BE2C (cell line): ENCODE measurements around the gene ADGRV1.
"Not testable (repeated sequence)": the region's sequence is repeated elsewhere in the genome, so short reads cannot be mapped to it uniquely, and the experiment has no call there.

Experiments
- DNase-seq: peaks from one replicate; pipeline ENCODE4 v3.0.0-alpha.2; 2020
- H3K27me3 ChIP-seq: fragments of 250-450 bp; sonication (Bioruptor Pico); 2 replicates; pipeline ENCODE4 v1.5.1; 2020; ENCODE audit warnings: mild to moderate bottlenecking
- H3K36me3 ChIP-seq: fragments of 250-450 bp; sonication (Bioruptor Pico); 2 replicates; pipeline ENCODE4 v1.5.1; 2020; ENCODE audit warnings: mild to moderate bottlenecking
- H3K4me1 ChIP-seq: fragments of 250-450 bp; sonication (Bioruptor Pico); 2 replicates; pipeline ENCODE4 v1.5.1; 2020
- H3K4me3 ChIP-seq: 2 replicates; pipeline ENCODE4 v1.5.1; 2011; ENCODE audit warnings: low read depth, low read length
- H3K9me3 ChIP-seq: fragments of 250-450 bp; sonication (Bioruptor Pico); 2 replicates; pipeline ENCODE4 v1.5.1; 2020
- CTCF ChIP-seq: IDR thresholded peaks from 2 replicates; pipeline ENCODE4 v1.5.1; 2012; ENCODE audit warnings: mild to moderate bottlenecking, low read depth, low read length

ADGRV1 gene

GRCh38 chr5:91061946-91062562 lies 503.5 kb downstream of the ADGRV1 start:
- 0 out of 2 replicates have a peak overlapping the region, but pooled peaks have one; percentile 7 for H3K4me3 ChIP-seq
- no peak for DNase-seq
- no peaks in the 10 kb centered on the region for H3K9me3 ChIP-seq
- TF ChIP-seq CTCF: no peak
- no peaks in the 10 kb centered on the region; the same call in 1 of the 2 replicates for H3K4me1 ChIP-seq
- no peaks in the 10 kb centered on the region for H3K27me3 ChIP-seq
- H3K36me3 ChIP-seq: no peaks in the 10 kb centered on the region

- H3K36me3 ChIP-seq, DNase-seq, H3K9me3 ChIP-seq, H3K4me1 ChIP-seq, H3K4me3 ChIP-seq, H3K27me3 ChIP-seq: not testable (repeated sequence)
These were observed 504.6 kb downstream of the ADGRV1 start for GRCh38 chr5:91063098-91063690.

GRCh38 chr5:91065496-91065895 lies 506.9 kb downstream of the ADGRV1 start:
- no peaks in the 10 kb centered on the region for H3K36me3 ChIP-seq
- no peaks in the 10 kb centered on the region; the same call in 1 of the 2 replicates for H3K4me1 ChIP-seq
- H3K27me3 ChIP-seq: no peaks in the 10 kb centered on the region
- H3K9me3 ChIP-seq: no peaks in the 10 kb centered on the region
- DNase-seq: no peak
- TF ChIP-seq CTCF: no peak
- no peak overlapping the region for H3K4me3 ChIP-seq

- Histone ChIP-seq H3K4me1 (no peaks in the 10 kb centered on the region), H3K9me3 (no peaks in the 10 kb centered on the region), H3K4me3 (no peak overlapping the region), H3K36me3 (no peaks in the 10 kb centered on the region), H3K27me3 (no peaks in the 10 kb centered on the region)
- TF ChIP-seq CTCF: no peak
- no peak for DNase-seq
These were observed 510.8 kb downstream of the ADGRV1 start for GRCh38 chr5:91069364-91069763.

- TF ChIP-seq CTCF: no peak
These were observed 512.4 kb downstream of the ADGRV1 start for GRCh38 chr5:91070761-91071550.

GRCh38 chr5:91072881-91073280 lies 514.3 kb downstream of the ADGRV1 start:
- H3K36me3 ChIP-seq: no peaks in the 10 kb centered on the region

More at GRCh38 chr5:91070761-91071550, 512.4 kb downstream of the ADGRV1 start:
- H3K4me3 ChIP-seq: no peak overlapping the region
- no peaks in the 10 kb centered on the region for H3K36me3 ChIP-seq
- H3K9me3 ChIP-seq: no peaks in the 10 kb centered on the region
- H3K27me3 ChIP-seq: no peaks in the 10 kb centered on the region
- no peaks in the 10 kb centered on the region for H3K4me1 ChIP-seq
- no peak for DNase-seq

More at GRCh38 chr5:91072881-91073280, 514.3 kb downstream of the ADGRV1 start:
- no peaks in the 10 kb centered on the region for H3K9me3 ChIP-seq
- TF ChIP-seq CTCF: no peak
- H3K4me3 ChIP-seq: no peak overlapping the region
- no peaks in the 10 kb centered on the region for H3K27me3 ChIP-seq
- no peaks in the 10 kb centered on the region for H3K4me1 ChIP-seq
- no peak for DNase-seq
